Testis (tissue), 2 donors: Measurements from ENCODE around the gene MYCBP.

Experiments used
- CTCF ChIP-seq, 3 experiments: fragments of 450-650 bp in 2 of 3; fragments of 200-600 bp in 1 of 3; sonication (generic) in 1 of 3; IDR thresholded peaks; one replicate each; pipeline ENCODE4 v1.5.1; 2016 to 2019; ENCODE audit warnings: antibody characterized with exemption in 3 of 3, mild to moderate bottlenecking in 2 of 3, moderate library complexity in 1 of 3
- POLR2A ChIP-seq: fragments of 450-650 bp; IDR thresholded peaks from one replicate; pipeline ENCODE4 v1.6.1; 2017; ENCODE audit warnings: antibody characterized with exemption, mild to moderate bottlenecking, moderate library complexity

DNA sequence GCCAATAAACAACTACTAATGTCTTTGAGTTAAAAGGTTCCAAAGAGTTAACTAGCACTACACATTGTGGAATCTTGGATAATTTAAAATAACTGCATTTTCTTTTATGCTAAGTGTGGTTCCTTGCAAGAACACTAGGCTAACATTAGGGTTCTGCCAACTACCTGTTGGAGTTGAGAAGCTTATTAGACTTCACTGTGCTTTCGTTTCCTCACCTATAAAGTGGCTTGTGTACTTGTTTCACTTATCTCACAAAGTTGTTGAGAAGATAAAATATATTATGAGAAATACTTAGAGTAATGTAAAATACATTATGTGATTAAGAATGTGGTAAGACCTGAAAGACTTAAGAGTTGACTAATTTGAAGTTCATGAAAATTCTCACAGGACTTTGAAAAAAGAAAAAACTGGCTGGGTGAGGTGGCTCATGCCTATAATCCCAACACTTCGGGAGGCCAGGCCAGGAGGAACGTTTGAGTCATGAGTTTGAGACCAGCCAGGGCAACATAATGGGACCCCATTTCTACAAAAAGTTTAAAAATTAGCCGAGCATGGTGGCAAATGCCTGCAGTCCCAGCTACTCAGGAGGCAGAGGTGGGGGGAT lies 7.9 kb downstream of the MYCBP start:
- no peak for TF ChIP-seq CTCF (IDR thresholded peaks at IDR 0.05)
- TF ChIP-seq POLR2A, result no peak
